Measurements from ENCODE around the gene KLF13.

Gene KLF13

GRCh38 chr15:31337352-31338031, 10.9 kb downstream of the KLF13 start:
- FAIRE-seq (no peak), DNase-seq (ENCODE audit: insufficient read length, low spot score) (no peak)
- no peak for TF ChIP-seq POLR2A (IDR thresholded peaks at IDR 0.05; ENCODE audit: low read depth, low read length)

- FAIRE-seq, result no peak
- no peak for TF ChIP-seq POLR2A (IDR thresholded peaks at IDR 0.05; ENCODE audit: low read depth, low read length)
- no peak for DNase-seq (ENCODE audit: insufficient read length, low spot score)
These were observed 11.8 kb downstream of the KLF13 start for GRCh38 chr15:31338318-31338878.

- no peak for DNase-seq (ENCODE audit: insufficient read length, low spot score)
These were observed 12.4 kb downstream of the KLF13 start for GRCh38 chr15:31338879-31339557.

GRCh38 chr15:31339558-31339895, 12.9 kb downstream of the KLF13 start:
- TF ChIP-seq POLR2A (IDR thresholded peaks at IDR 0.05; ENCODE audit: low read depth, low read length), result no peak
- DNase-seq (ENCODE audit: insufficient read length, low spot score) (no peak), FAIRE-seq (no peak)

More at GRCh38 chr15:31338879-31339557, 12.4 kb downstream of the KLF13 start:
- no peak for TF ChIP-seq POLR2A (IDR thresholded peaks at IDR 0.05; ENCODE audit: low read depth, low read length)
- FAIRE-seq, result no peak

GRCh38 chr15:31340047-31340446, 13.4 kb downstream of the KLF13 start:
- TF ChIP-seq POLR2A (IDR thresholded peaks at IDR 0.05; ENCODE audit: low read depth, low read length), result no peak
- no peak for FAIRE-seq
- DNase-seq (ENCODE audit: insufficient read length, low spot score), result no peak

- TF ChIP-seq POLR2A (IDR thresholded peaks at IDR 0.05; ENCODE audit: low read depth, low read length), result no peak
- no peak for FAIRE-seq
- no peak for DNase-seq (ENCODE audit: insufficient read length, low spot score)
These were observed 14.0 kb downstream of the KLF13 start for GRCh38 chr15:31340592-31340991.

- FAIRE-seq (no peak), DNase-seq (ENCODE audit: insufficient read length, low spot score) (no peak)
These were observed 14.4 kb downstream of the KLF13 start for GRCh38 chr15:31341071-31341470.

GRCh38 chr15:31341496-31342195, 15.0 kb downstream of the KLF13 start:
- FAIRE-seq (no peak), DNase-seq (ENCODE audit: insufficient read length, low spot score) (no peak)
- TF ChIP-seq POLR2A (IDR thresholded peaks at IDR 0.05; ENCODE audit: low read depth, low read length), result no peak

More at GRCh38 chr15:31341071-31341470, 14.4 kb downstream of the KLF13 start:
- no peak for TF ChIP-seq POLR2A (IDR thresholded peaks at IDR 0.05; ENCODE audit: low read depth, low read length)

- TF ChIP-seq POLR2A (IDR thresholded peaks at IDR 0.05; ENCODE audit: low read depth, low read length), result no peak
- FAIRE-seq, result no peak
- DNase-seq (ENCODE audit: insufficient read length, low spot score), result no peak
These were observed 15.7 kb downstream of the KLF13 start for GRCh38 chr15:31342381-31342780.

- DNase-seq (ENCODE audit: insufficient read length, low spot score) (no peak), FAIRE-seq (no peak)
- no peak for TF ChIP-seq POLR2A (IDR thresholded peaks at IDR 0.05; ENCODE audit: low read depth, low read length)
These were observed 16.4 kb downstream of the KLF13 start for GRCh38 chr15:31342781-31343626.

- TF ChIP-seq POLR2A (IDR thresholded peaks at IDR 0.05; ENCODE audit: low read depth, low read length), result no peak
- FAIRE-seq (no peak), DNase-seq (ENCODE audit: insufficient read length, low spot score) (no peak)
These were observed 17.2 kb downstream of the KLF13 start for GRCh38 chr15:31343831-31344230.

- no peak for TF ChIP-seq POLR2A (IDR thresholded peaks at IDR 0.05; ENCODE audit: low read depth, low read length)
- DNase-seq (ENCODE audit: insufficient read length, low spot score), result no peak
- no peak for FAIRE-seq
These were observed 17.6 kb downstream of the KLF13 start for GRCh38 chr15:31344266-31344665.

- FAIRE-seq, result no peak
- TF ChIP-seq POLR2A (IDR thresholded peaks at IDR 0.05; ENCODE audit: low read depth, low read length), result no peak
- no peak for DNase-seq (ENCODE audit: insufficient read length, low spot score)
These were observed 18.4 kb downstream of the KLF13 start for GRCh38 chr15:31344823-31345605.

All from H54 (cell line).